Esophagus (tissue), 2 donors: ENCODE data around the gene EMSY. TPM values are rescaled to one million over a fixed set of nuclear protein-coding genes. Genes with fewer than 3 reads are reported as not detected.
"Not testable (repeated sequence)": the region's sequence is repeated elsewhere in the genome, so short reads cannot be mapped to it uniquely, and the experiment has no call there.

Experiments used
- H3K27ac ChIP-seq, 2 donors: one replicate each; pipeline ENCODE4 v1.5.1; 2013; ENCODE audit warnings: low read depth in 2 of 2, mild to moderate bottlenecking in 2 of 2, inconsistent platforms in 1 of 2, low read length in 1 of 2, moderate library complexity in 1 of 2
- H3K27me3 ChIP-seq, 2 donors: one replicate each; pipeline ENCODE4 v1.6.1; 2013; ENCODE audit warnings: low read length in 2 of 2, control low read depth in 1 of 2, mild to moderate bottlenecking in 1 of 2; ENCODE audit not compliant: insufficient read depth in 2 of 2, control insufficient read depth in 1 of 2
- H3K36me3 ChIP-seq, 2 donors: one replicate each; pipeline ENCODE4 v1.6.1; 2013; ENCODE audit warnings: low read length in 1 of 2; ENCODE audit not compliant: control insufficient read depth in 2 of 2, insufficient read depth in 2 of 2
- H3K4me1 ChIP-seq, 2 donors: one replicate each; pipeline ENCODE4 v1.6.1; 2013; ENCODE audit warnings: low read length in 1 of 2; ENCODE audit not compliant: control insufficient read depth in 2 of 2, insufficient read depth in 2 of 2
- H3K4me3 ChIP-seq, 2 donors: one replicate each; pipeline ENCODE4 v1.5.1; 2013; ENCODE audit warnings: low read length in 2 of 2, mild to moderate bottlenecking in 2 of 2, low read depth in 1 of 2, moderate library complexity in 1 of 2
- H3K9me3 ChIP-seq, 2 donors: one replicate each; pipeline ENCODE4 v1.6.1; 2013; ENCODE audit warnings: mild to moderate bottlenecking in 2 of 2, low read depth in 1 of 2, low read length in 1 of 2, moderate library complexity in 1 of 2; ENCODE audit not compliant: control insufficient read depth in 2 of 2, insufficient read depth in 1 of 2
- WGBS, 2 donors: extraction: QIAGEN DNeasy Blood & Tissue Kit; methylation state at CpG; one replicate each; pipeline ENCODE4 v1.1.7; 2013; 5-methylcytosine and 5-hydroxymethylcytosine counted together
- polyA plus RNA-seq, 2 donors: library from polyadenylated mRNA; stranded (reverse); fragments of 200-250 nt; gene quantifications; one replicate each; pipeline ENCODE4 v1.2.3, GENCODE V29; 2013
- donor health status: healthy with polysubstance abuse.
- donor health status: Bipolar disorder and iron deficiency.

The EMSY gene
- polyA plus RNA-seq, 2 donors, result 4.4 to 4.6 TPM

GRCh38 chr11:76568621-76569020, 123.8 kb downstream of the EMSY start:
- WGBS, 2 donors, result 48 to 57% methylated on average over 1 of the region's 1 CpG

GRCh38 chr11:76572181-76572875, 127.5 kb downstream of the EMSY start:
- 87 to 93% methylated on average over 12 of the region's 12 CpGs for WGBS, 2 donors
- not testable (repeated sequence) for H3K9me3 ChIP-seq, H3K4me1 ChIP-seq, H3K36me3 ChIP-seq, H3K27me3 ChIP-seq, H3K4me3 ChIP-seq, H3K27ac ChIP-seq

More at GRCh38 chr11:76568621-76569020, 123.8 kb downstream of the EMSY start:
- no peaks in the 10 kb centered on the region for H3K36me3 ChIP-seq
- H3K4me1 ChIP-seq, result no peaks in the 10 kb centered on the region
- H3K27me3 ChIP-seq, result no peaks in the 10 kb centered on the region
- H3K4me3 ChIP-seq, result no peak overlapping the region
- H3K9me3 ChIP-seq, result no peaks in the 10 kb centered on the region
- no peak overlapping the region for H3K27ac ChIP-seq

GRCh38 chr11:76574406-76574805, 129.6 kb downstream of the EMSY start:
- 82 to 86% methylated on average over 2 of the region's 2 CpGs for WGBS, 2 donors
- Histone ChIP-seq H3K27me3 (no peaks in the 10 kb centered on the region), H3K36me3 (no peaks in the 10 kb centered on the region), H3K4me1 (peaks cover 4 to 13% of the 10 kb centered on the region in 2 donors), H3K4me3 (no peak overlapping the region), H3K27ac (no peak overlapping the region), H3K9me3 (no peaks in the 10 kb centered on the region)

GRCh38 chr11:76574879-76575278, 130.1 kb downstream of the EMSY start:
- H3K27me3 ChIP-seq, result no peaks in the 10 kb centered on the region
- peaks cover 4 to 13% of the 10 kb centered on the region in 2 donors for H3K4me1 ChIP-seq
- H3K4me3 ChIP-seq, result no peak overlapping the region
- H3K36me3 ChIP-seq, result no peaks in the 10 kb centered on the region
- no peaks in the 10 kb centered on the region for H3K9me3 ChIP-seq
- WGBS, 2 donors, result 86 to 92% methylated on average over 1 of the region's 1 CpG
- no peak overlapping the region for H3K27ac ChIP-seq

- H3K27ac ChIP-seq, result peak overlapping the region; percentile 17 to 84
- no peaks in the 10 kb centered on the region for H3K36me3 ChIP-seq
- peaks cover 4 to 13% of the 10 kb centered on the region in 2 donors for H3K4me1 ChIP-seq
- 61 to 66% methylated on average over 12 of the region's 12 CpGs for WGBS, 2 donors
- H3K9me3 ChIP-seq, result no peaks in the 10 kb centered on the region
- H3K27me3 ChIP-seq, result no peaks in the 10 kb centered on the region
- no peak overlapping the region for H3K4me3 ChIP-seq
These were observed 132.6 kb downstream of the EMSY start for GRCh38 chr11:76577226-76577920.

- 72% methylated on average over 11 of the region's 11 CpGs for WGBS, 2 donors
- no peak overlapping the region for H3K4me3 ChIP-seq
- no peaks in the 10 kb centered on the region for H3K9me3 ChIP-seq
- no peaks in the 10 kb centered on the region for H3K36me3 ChIP-seq
- peaks cover 4 to 13% of the 10 kb centered on the region in 2 donors for H3K4me1 ChIP-seq
- peak overlapping the region; percentile 17 to 84 for H3K27ac ChIP-seq
- no peaks in the 10 kb centered on the region for H3K27me3 ChIP-seq
These were observed 133.3 kb downstream of the EMSY start for GRCh38 chr11:76577921-76578653.

GRCh38 chr11:76578654-76579055, 133.8 kb downstream of the EMSY start:
- peak overlapping the region; percentile 17 to 84 for H3K27ac ChIP-seq
- H3K9me3 ChIP-seq, result no peaks in the 10 kb centered on the region
- no peak overlapping the region for H3K4me3 ChIP-seq
- no peaks in the 10 kb centered on the region for H3K27me3 ChIP-seq
- 52 to 58% methylated on average over 11 of the region's 11 CpGs for WGBS, 2 donors
- peaks cover 4 to 13% of the 10 kb centered on the region in 2 donors for H3K4me1 ChIP-seq
- no peaks in the 10 kb centered on the region for H3K36me3 ChIP-seq

- no peak overlapping the region for H3K4me3 ChIP-seq
- no peaks in the 10 kb centered on the region for H3K9me3 ChIP-seq
- peak overlapping the region; percentile 16 to 84 for H3K27ac ChIP-seq
- peaks cover 4 to 13% of the 10 kb centered on the region in 2 donors for H3K4me1 ChIP-seq
- 63 to 69% methylated on average over 18 of the region's 18 CpGs for WGBS, 2 donors
- H3K36me3 ChIP-seq, result no peaks in the 10 kb centered on the region
- no peaks in the 10 kb centered on the region for H3K27me3 ChIP-seq
These were observed 134.4 kb downstream of the EMSY start for GRCh38 chr11:76579056-76579751.

- Histone ChIP-seq H3K36me3 (no peaks in the 10 kb centered on the region), H3K4me3 (no peak overlapping the region), H3K4me1 (peaks cover 4 to 13% of the 10 kb centered on the region in 2 donors), H3K27ac (peak overlapping the region; percentile 16 to 28), H3K27me3 (no peaks in the 10 kb centered on the region), H3K9me3 (no peaks in the 10 kb centered on the region)
- WGBS, 2 donors, result 76 to 97% methylated on average over 5 of the region's 5 CpGs
These were observed 134.9 kb downstream of the EMSY start for GRCh38 chr11:76579752-76580151.
